SH-SY5Y (cell line): ENCODE results near the gene SLC35A2.

Source experiments
- GATA2 ChIP-seq: IDR thresholded peaks from 2 replicates; pipeline ENCODE4 v1.6.1; 2011; ENCODE audit warnings: mild to moderate bottlenecking, low read depth, low read length
- GATA3 ChIP-seq: IDR thresholded peaks from 2 replicates; pipeline ENCODE4 v1.6.1; 2011; ENCODE audit warnings: low read depth, mild to moderate bottlenecking, low read length, moderate library complexity

DNA sequence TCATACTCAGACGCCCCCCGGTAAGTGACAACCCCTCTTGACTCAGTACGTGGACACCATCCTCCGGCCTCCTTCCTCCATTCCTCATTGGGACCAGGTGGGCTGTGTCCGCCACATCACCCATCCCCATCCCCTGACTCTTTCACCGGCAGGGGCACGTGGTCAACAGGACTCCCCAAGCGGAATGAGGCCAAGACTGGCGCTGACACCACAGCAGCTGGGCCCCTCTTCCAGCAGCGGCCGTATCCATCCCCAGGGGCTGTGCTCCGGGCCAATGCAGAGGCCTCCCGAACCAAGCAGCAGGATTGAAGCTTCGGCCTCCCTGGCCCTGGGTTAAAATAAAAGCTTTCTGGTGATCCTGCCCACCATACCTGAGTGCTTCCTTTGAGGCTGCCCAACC lies 8.7 kb downstream of the SLC35A2 start:
- TF ChIP-seq GATA2 (no peak), GATA3 (no peak)
